ENCODE data around the gene ZNF423. TPM values are rescaled to one million over a fixed set of nuclear protein-coding genes. Genes with fewer than 3 reads are reported as not detected.

ZNF423 gene
- total RNA-seq, 1 experiment from 2014 or later = not detected

DNA sequence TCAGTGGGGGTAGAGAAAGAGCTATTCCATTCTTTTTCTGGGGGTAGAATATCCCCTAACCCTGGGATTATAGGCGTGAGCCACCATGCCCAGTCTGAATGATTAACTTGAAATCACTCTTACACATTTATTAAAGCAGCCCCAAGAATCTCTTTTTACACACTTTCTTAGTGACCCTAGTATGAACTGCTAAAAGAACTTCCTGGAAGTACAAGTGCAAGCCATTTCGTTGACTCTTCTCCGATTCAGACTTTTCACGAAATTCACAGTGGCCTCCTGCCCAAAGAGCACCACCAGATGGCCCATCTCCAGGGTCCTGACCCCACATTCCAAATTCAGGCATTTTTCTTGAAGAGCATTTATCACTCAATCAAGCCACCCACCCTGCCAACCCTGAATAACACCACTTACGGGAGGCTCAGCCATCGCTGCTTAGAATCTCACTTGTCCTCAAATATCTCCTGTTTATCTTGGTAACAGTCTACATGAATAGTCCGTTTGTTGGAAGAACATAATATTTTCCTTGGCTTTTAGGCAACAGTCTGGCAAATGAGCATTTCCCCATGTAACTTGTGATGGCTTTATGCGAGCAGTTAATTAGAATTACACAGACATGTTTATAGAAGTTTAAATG, 28.0 kb downstream of the ZNF423 start:
- Histone ChIP-seq H3K9ac (ENCODE audit: low read length) (no peak overlapping the region), H3K9me3 (ENCODE audit: low read length) (no peaks in the 10 kb centered on the region), H3K4me3 (ENCODE audit: low read length) (no peak overlapping the region), H3K27me3 (ENCODE audit: low read length) (no peaks in the 10 kb centered on the region), H3K27ac (ENCODE audit: low read length) (no peak overlapping the region), H3K4me2 (ENCODE audit: low read depth, low read length, poor library complexity, severe bottlenecking) (no peak overlapping the region), H4K20me1 (ENCODE audit: insufficient read depth, low read depth, low read length) (no peaks in the 10 kb centered on the region), H3K9me2 (replicated peaks; ENCODE audit: insufficient read depth, low read length) (no peaks in the 10 kb centered on the region), H3K4me1 (ENCODE audit: low read length) (no peaks in the 10 kb centered on the region), H3K79me2 (ENCODE audit: low read length) (no peaks in the 10 kb centered on the region), H2AFZ (ENCODE audit: low read length) (no peak overlapping the region), H3K36me3 (ENCODE audit: insufficient read depth, low read length) (no peaks in the 10 kb centered on the region)
- no peak for DNase-seq

- H3K9me2 ChIP-seq (replicated peaks; ENCODE audit: insufficient read depth, low read length) = no peaks in the 10 kb centered on the region
- no peaks in the 10 kb centered on the region for H4K20me1 ChIP-seq (ENCODE audit: insufficient read depth, low read depth, low read length)
- no peak overlapping the region for H3K27ac ChIP-seq (ENCODE audit: low read length)
- no peaks in the 10 kb centered on the region for H3K36me3 ChIP-seq (ENCODE audit: insufficient read depth, low read length)
- no peaks in the 10 kb centered on the region for H3K27me3 ChIP-seq (ENCODE audit: low read length)
- no peak overlapping the region for H2AFZ ChIP-seq (ENCODE audit: low read length)
- H3K9me3 ChIP-seq (ENCODE audit: low read length) = no peaks in the 10 kb centered on the region
- no peaks in the 10 kb centered on the region for H3K4me1 ChIP-seq (ENCODE audit: low read length)
- DNase-seq = no peak
- no peak overlapping the region for H3K4me2 ChIP-seq (ENCODE audit: low read depth, low read length, poor library complexity, severe bottlenecking)
- H3K79me2 ChIP-seq (ENCODE audit: low read length) = no peaks in the 10 kb centered on the region
- no peak overlapping the region for H3K9ac ChIP-seq (ENCODE audit: low read length)
- H3K4me3 ChIP-seq (ENCODE audit: low read length) = no peak overlapping the region
Observed at GRCh38 chr16:49826515-49826914, 29.4 kb downstream of the ZNF423 start.

DNA sequence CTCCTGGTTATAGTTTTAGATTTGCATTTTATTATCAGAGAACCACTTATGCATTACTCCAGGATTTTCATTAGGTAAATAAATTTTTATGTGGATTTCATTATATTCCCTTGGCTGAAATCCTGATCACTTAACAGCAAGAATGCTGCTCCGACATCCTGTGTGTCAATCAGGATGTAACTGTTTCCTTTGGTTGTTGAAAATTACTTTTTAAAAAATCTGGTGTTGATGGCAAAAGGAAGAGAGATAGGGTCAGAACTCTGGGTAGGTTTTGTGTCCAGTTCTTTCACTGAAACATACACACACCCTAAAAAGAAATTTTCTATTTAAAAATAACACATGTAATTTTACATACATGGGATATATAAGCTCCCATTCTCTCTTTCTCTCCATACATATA, 30.9 kb downstream of the ZNF423 start:
- Histone ChIP-seq H3K79me2 (ENCODE audit: low read length) (no peaks in the 10 kb centered on the region), H3K4me1 (ENCODE audit: low read length) (no peaks in the 10 kb centered on the region), H3K4me2 (ENCODE audit: low read depth, low read length, poor library complexity, severe bottlenecking) (no peak overlapping the region), H3K27ac (ENCODE audit: low read length) (no peak overlapping the region), H2AFZ (ENCODE audit: low read length) (no peak overlapping the region), H4K20me1 (ENCODE audit: insufficient read depth, low read depth, low read length) (no peaks in the 10 kb centered on the region), H3K27me3 (ENCODE audit: low read length) (no peaks in the 10 kb centered on the region), H3K9me2 (replicated peaks; ENCODE audit: insufficient read depth, low read length) (no peaks in the 10 kb centered on the region), H3K9me3 (ENCODE audit: low read length) (no peaks in the 10 kb centered on the region), H3K9ac (ENCODE audit: low read length) (no peak overlapping the region), H3K4me3 (ENCODE audit: low read length) (no peak overlapping the region), H3K36me3 (ENCODE audit: insufficient read depth, low read length) (no peaks in the 10 kb centered on the region)
- DNase-seq = no peak

GRCh38 chr16:49824593-49824992, 31.3 kb downstream of the ZNF423 start:
- Histone ChIP-seq H3K27ac (ENCODE audit: low read length) (no peak overlapping the region), H4K20me1 (ENCODE audit: insufficient read depth, low read depth, low read length) (no peaks in the 10 kb centered on the region), H3K4me2 (ENCODE audit: low read depth, low read length, poor library complexity, severe bottlenecking) (no peak overlapping the region), H3K9me3 (ENCODE audit: low read length) (no peaks in the 10 kb centered on the region), H3K4me3 (ENCODE audit: low read length) (no peak overlapping the region), H3K4me1 (ENCODE audit: low read length) (no peaks in the 10 kb centered on the region), H3K79me2 (ENCODE audit: low read length) (no peaks in the 10 kb centered on the region), H3K27me3 (ENCODE audit: low read length) (no peaks in the 10 kb centered on the region), H3K9me2 (replicated peaks; ENCODE audit: insufficient read depth, low read length) (no peaks in the 10 kb centered on the region), H3K36me3 (ENCODE audit: insufficient read depth, low read length) (no peaks in the 10 kb centered on the region), H3K9ac (ENCODE audit: low read length) (no peak overlapping the region), H2AFZ (ENCODE audit: low read length) (no peak overlapping the region)
- DNase-seq = no peak

DNA sequence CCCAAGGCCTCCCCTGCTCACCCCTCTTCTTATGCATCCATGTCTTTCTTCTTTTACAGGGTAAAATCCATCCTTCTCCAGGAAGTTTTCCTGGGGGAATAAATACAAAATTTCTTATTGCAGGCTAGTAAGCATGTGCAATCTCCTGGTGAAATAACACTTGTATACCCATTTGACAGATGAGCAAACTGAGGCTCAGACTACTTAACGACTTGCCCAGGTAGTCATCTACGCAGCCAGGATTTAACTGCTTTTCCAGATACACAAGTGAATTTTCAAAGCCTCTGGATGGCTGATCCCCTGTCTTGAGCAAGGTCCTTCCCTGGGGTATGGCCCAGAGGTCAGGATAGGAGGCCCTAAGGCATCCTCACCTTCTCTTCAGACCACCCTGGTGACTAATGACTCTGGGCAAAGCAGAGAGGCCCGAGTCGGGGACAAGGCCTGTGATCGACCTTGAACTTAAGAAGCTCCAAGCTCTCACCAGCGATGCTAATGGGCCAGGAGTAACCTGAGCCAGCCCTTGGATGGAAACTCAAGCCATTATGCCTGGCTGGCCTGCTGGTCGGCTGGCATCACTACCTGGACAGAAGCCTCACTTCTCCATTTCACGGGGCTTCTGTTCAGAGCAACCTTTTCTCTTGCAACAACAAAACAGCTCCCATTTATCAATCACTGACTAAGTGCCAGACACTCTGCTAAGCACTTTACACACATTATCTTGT, 33.1 kb downstream of the ZNF423 start:
- H3K9me3 ChIP-seq (ENCODE audit: low read length) = no peaks in the 10 kb centered on the region
- H2AFZ ChIP-seq (ENCODE audit: low read length) = no peak overlapping the region
- no peaks in the 10 kb centered on the region for H3K79me2 ChIP-seq (ENCODE audit: low read length)
- no peaks in the 10 kb centered on the region for H3K4me1 ChIP-seq (ENCODE audit: low read length)
- no peak overlapping the region for H3K4me2 ChIP-seq (ENCODE audit: low read depth, low read length, poor library complexity, severe bottlenecking)
- no peak overlapping the region for H3K27ac ChIP-seq (ENCODE audit: low read length)
- no peak for DNase-seq
- H3K36me3 ChIP-seq (ENCODE audit: insufficient read depth, low read length) = no peaks in the 10 kb centered on the region
- no peaks in the 10 kb centered on the region for H3K9me2 ChIP-seq (replicated peaks; ENCODE audit: insufficient read depth, low read length)
- no peak overlapping the region for H3K9ac ChIP-seq (ENCODE audit: low read length)
- H3K4me3 ChIP-seq (ENCODE audit: low read length) = no peak overlapping the region
- H3K27me3 ChIP-seq (ENCODE audit: low read length) = no peaks in the 10 kb centered on the region
- H4K20me1 ChIP-seq (ENCODE audit: insufficient read depth, low read depth, low read length) = no peaks in the 10 kb centered on the region

GRCh38 chr16:49821614-49822282, 34.2 kb downstream of the ZNF423 start:
- no peak overlapping the region for H3K4me2 ChIP-seq (ENCODE audit: low read depth, low read length, poor library complexity, severe bottlenecking)
- no peak overlapping the region for H3K27ac ChIP-seq (ENCODE audit: low read length)
- H3K4me3 ChIP-seq (ENCODE audit: low read length) = no peak overlapping the region
- H3K4me1 ChIP-seq (ENCODE audit: low read length) = no peaks in the 10 kb centered on the region
- H3K9ac ChIP-seq (ENCODE audit: low read length) = no peak overlapping the region
- no peaks in the 10 kb centered on the region for H3K9me3 ChIP-seq (ENCODE audit: low read length)
- H3K9me2 ChIP-seq (replicated peaks; ENCODE audit: insufficient read depth, low read length) = no peaks in the 10 kb centered on the region
- no peaks in the 10 kb centered on the region for H3K36me3 ChIP-seq (ENCODE audit: insufficient read depth, low read length)
- H2AFZ ChIP-seq (ENCODE audit: low read length) = no peak overlapping the region
- no peaks in the 10 kb centered on the region for H3K79me2 ChIP-seq (ENCODE audit: low read length)
- DNase-seq = no peak
- H3K27me3 ChIP-seq (ENCODE audit: low read length) = no peaks in the 10 kb centered on the region
- H4K20me1 ChIP-seq (ENCODE audit: insufficient read depth, low read depth, low read length) = no peaks in the 10 kb centered on the region

DNA sequence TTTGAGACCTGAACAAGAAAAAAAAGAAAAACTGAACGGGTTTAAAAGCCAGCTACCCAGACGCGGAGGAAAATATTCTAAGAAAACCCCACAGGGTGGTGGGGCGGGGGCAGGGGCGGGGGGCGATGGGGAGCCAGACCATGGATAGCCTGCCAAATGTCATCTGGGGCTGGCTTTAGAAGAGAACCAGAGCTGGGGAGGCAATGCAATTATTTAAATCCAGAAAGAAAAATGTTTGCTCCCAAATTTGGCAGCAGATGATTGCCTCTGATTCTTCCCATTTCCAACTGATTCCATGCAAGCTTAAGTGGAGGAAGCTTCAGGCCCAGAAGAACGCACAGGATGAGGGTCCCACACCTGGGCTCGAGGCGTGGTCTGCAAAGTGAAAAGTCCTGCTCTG, 34.8 kb downstream of the ZNF423 start:
- no peak for DNase-seq
- no peaks in the 10 kb centered on the region for H3K27me3 ChIP-seq (ENCODE audit: low read length)

DNA sequence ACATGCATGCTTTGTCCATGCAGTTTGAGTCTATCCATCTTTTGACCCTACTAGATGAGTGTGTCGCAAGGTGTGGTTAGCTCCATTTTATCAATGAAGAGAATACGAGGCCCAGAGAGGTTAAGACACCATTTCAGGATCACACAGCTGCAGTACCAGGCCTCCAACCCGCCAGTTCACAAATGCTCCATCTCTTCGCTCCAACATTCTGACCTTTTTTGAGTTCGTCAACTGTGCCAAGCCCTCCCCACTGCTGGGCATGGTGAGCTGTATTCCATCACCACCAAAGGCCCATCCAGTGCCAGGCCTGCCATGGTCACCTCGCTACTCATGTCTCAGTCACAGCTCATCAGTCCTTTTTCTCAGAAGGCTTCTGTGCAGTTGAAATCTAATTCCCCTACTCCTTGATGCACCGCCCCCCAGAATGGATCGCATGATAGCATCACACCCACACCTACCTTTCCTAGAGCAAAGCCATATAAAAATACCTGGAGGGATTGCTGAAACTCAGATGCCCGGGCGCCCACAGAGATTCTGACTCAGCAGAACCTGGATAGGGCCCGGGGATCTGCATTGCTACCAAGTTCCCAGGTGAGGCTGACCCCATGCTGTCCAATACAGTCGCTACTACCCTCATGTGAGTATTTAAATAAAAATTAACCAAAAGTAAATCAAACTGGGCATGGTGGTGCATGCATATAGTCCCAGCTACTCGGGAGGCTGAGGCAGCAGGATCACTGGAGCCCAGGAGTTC, 38.0 kb downstream of the ZNF423 start:
- Histone ChIP-seq H3K27me3 (ENCODE audit: low read length) (no peaks in the 10 kb centered on the region), H3K9ac (ENCODE audit: low read length) (no peak overlapping the region), H3K27ac (ENCODE audit: low read length) (no peak overlapping the region), H3K36me3 (ENCODE audit: insufficient read depth, low read length) (no peaks in the 10 kb centered on the region), H3K79me2 (ENCODE audit: low read length) (no peaks in the 10 kb centered on the region), H3K4me2 (ENCODE audit: low read depth, low read length, poor library complexity, severe bottlenecking) (no peak overlapping the region), H3K4me3 (ENCODE audit: low read length) (no peak overlapping the region), H3K4me1 (ENCODE audit: low read length) (no peaks in the 10 kb centered on the region), H3K9me3 (ENCODE audit: low read length) (no peaks in the 10 kb centered on the region), H2AFZ (ENCODE audit: low read length) (no peak overlapping the region), H4K20me1 (ENCODE audit: insufficient read depth, low read depth, low read length) (no peaks in the 10 kb centered on the region), H3K9me2 (replicated peaks; ENCODE audit: insufficient read depth, low read length) (no peaks in the 10 kb centered on the region)
- DNase-seq = no peak

More for the DNA sequence above, 34.8 kb downstream of the ZNF423 start:
- Histone ChIP-seq H3K4me1 (ENCODE audit: low read length) (no peaks in the 10 kb centered on the region), H4K20me1 (ENCODE audit: insufficient read depth, low read depth, low read length) (no peaks in the 10 kb centered on the region), H3K9ac (ENCODE audit: low read length) (no peak overlapping the region), H3K9me3 (ENCODE audit: low read length) (no peaks in the 10 kb centered on the region), H2AFZ (ENCODE audit: low read length) (no peak overlapping the region), H3K79me2 (ENCODE audit: low read length) (no peaks in the 10 kb centered on the region), H3K27ac (ENCODE audit: low read length) (no peak overlapping the region), H3K4me3 (ENCODE audit: low read length) (no peak overlapping the region), H3K9me2 (replicated peaks; ENCODE audit: insufficient read depth, low read length) (no peaks in the 10 kb centered on the region), H3K4me2 (ENCODE audit: low read depth, low read length, poor library complexity, severe bottlenecking) (no peak overlapping the region), H3K36me3 (ENCODE audit: insufficient read depth, low read length) (no peaks in the 10 kb centered on the region)
